Activated CD4-positive, alpha-beta memory T cell treated with anti-CD3 and anti-CD28 coated beads for 36 hours (primary cell): ENCODE measurements around the gene OR5K4. TPM values are rescaled to one million over a fixed set of nuclear protein-coding genes. Genes with fewer than 3 reads are reported as not detected.
A peak's percentile ranks its signal among the peaks of the same experiment; 100 is the strongest.

Experiments used
- CTCF ChIA-PET: fragments of 350-600 bp; sonication (Branson Sonifier 250); formaldehyde crosslinking; loops from one replicate; lab custom pipeline; 2021; ENCODE audit warnings: antibody characterized with exemption, inconsistent platforms; lab: Charles Lee
- POLR2A ChIA-PET: fragments of 350-600 bp; sonication (Branson Sonifier 250); formaldehyde crosslinking; loops from one replicate; lab custom pipeline; 2021; ENCODE audit warnings: antibody characterized with exemption; lab: Charles Lee
- DNase-seq: peaks from one replicate; pipeline ENCODE4 v3.0.0-alpha.2; 2020
- H3K27ac Mint-ChIP-seq: one replicate; pipeline ENCODE4 v1.8.0; 2021; ENCODE audit warnings: mixed read lengths
- H3K27me3 Mint-ChIP-seq: one replicate; pipeline ENCODE4 v1.8.0; 2021; ENCODE audit warnings: mixed read lengths
- H3K36me3 Mint-ChIP-seq: one replicate; pipeline ENCODE4 v1.8.0; 2021; ENCODE audit warnings: mixed read lengths
- H3K4me1 Mint-ChIP-seq: one replicate; pipeline ENCODE4 v1.8.0; 2021; ENCODE audit warnings: low read depth, mixed read lengths
- H3K4me3 Mint-ChIP-seq: one replicate; pipeline ENCODE4 v1.8.0; 2021; ENCODE audit warnings: mild to moderate bottlenecking, mixed read lengths
- H3K9me3 Mint-ChIP-seq: one replicate; pipeline ENCODE4 v1.8.0; 2021; ENCODE audit warnings: mixed read lengths
- intact Hi-C: fragments of 100-400 bp; cut with micrococcal nuclease; formaldehyde crosslinking; loops from one replicate; pipeline ENCODE4 v1.15.1; 2023
- total RNA-seq, 2 experiments: library from RNA; stranded (reverse); gene quantifications; one replicate each; pipeline ENCODE4 v1.2.3, GENCODE V29; 2021

Gene OR5K4
- not detected for total RNA-seq

- H3K4me1 Mint-ChIP-seq, result no peaks in the 10 kb centered on the region
- CTCF ChIA-PET, result no interaction called here
Measured at GRCh38 chr3:98353554-98353953, at the start of gene OR5K4. Gene OR5K4 (plus strand): TSS chr3:98353854. CDS start chr3:98353854, 0 bp downstream.

GRCh38 chr3:98322101-98322500, 31.6 kb upstream of the OR5K4 start:
- DNase-seq, result no peak
- Mint-ChIP-seq H3K27me3 (no peaks in the 10 kb centered on the region), H3K4me3 (no peak overlapping the region), H3K9me3 (no peaks in the 10 kb centered on the region), H3K4me1 (peaks cover 5% of the 10 kb centered on the region), H3K36me3 (no peaks in the 10 kb centered on the region), H3K27ac (no peak overlapping the region)
- intact Hi-C loops, result loop anchor here (10.0 kb wide), 1 partner anchor 527 kb away; no protein-coding TSS in a partner anchor
- POLR2A ChIA-PET, result no interaction called here
- CTCF ChIA-PET, result no interaction called here

More at GRCh38 chr3:98353554-98353953, at the start of gene OR5K4:
- no peaks in the 10 kb centered on the region for H3K36me3 Mint-ChIP-seq
- no peak within 1 kb of the TSS for H3K27ac Mint-ChIP-seq
- H3K27me3 Mint-ChIP-seq, result no peaks in the 10 kb centered on the region
- peaks cover 3% of the 10 kb centered on the region for H3K9me3 Mint-ChIP-seq
- H3K4me3 Mint-ChIP-seq, result no peak within 1 kb of the TSS
- POLR2A ChIA-PET, result no interaction called here
- no peak for DNase-seq
- intact Hi-C loops, result no loop called here

- POLR2A ChIA-PET, result no interaction called here
- no peaks in the 10 kb centered on the region for H3K27me3 Mint-ChIP-seq
- intact Hi-C loops, result loop anchor here (10.0 kb wide), 1 partner anchor 528 kb away; no protein-coding TSS in a partner anchor
- H3K4me1 Mint-ChIP-seq, result peaks cover 7% of the 10 kb centered on the region
- no peak for DNase-seq
- CTCF ChIA-PET, result interaction anchor here (0.7 kb wide), 1 partner anchor 11 kb away, joined by 3 read pairs; no protein-coding TSS in a partner anchor
- no peaks in the 10 kb centered on the region for H3K9me3 Mint-ChIP-seq
- H3K27ac Mint-ChIP-seq, result no peak overlapping the region
- no peak overlapping the region for H3K4me3 Mint-ChIP-seq
- no peaks in the 10 kb centered on the region for H3K36me3 Mint-ChIP-seq
Measured at GRCh38 chr3:98322686-98323085, 31.0 kb upstream of the OR5K4 start.

- Mint-ChIP-seq H3K36me3 (no peaks in the 10 kb centered on the region), H3K27me3 (no peaks in the 10 kb centered on the region), H3K4me3 (no peak overlapping the region), H3K27ac (no peak overlapping the region), H3K9me3 (no peaks in the 10 kb centered on the region), H3K4me1 (peaks cover 7% of the 10 kb centered on the region)
- CTCF ChIA-PET, result no interaction called here
- intact Hi-C loops, result loop anchor here (10.0 kb wide), 1 partner anchor 529 kb away; no protein-coding TSS in a partner anchor
- no peak for DNase-seq
- POLR2A ChIA-PET, result no interaction called here
Measured at GRCh38 chr3:98323425-98323824, 30.2 kb upstream of the OR5K4 start.

GRCh38 chr3:98325055-98325454, 28.6 kb upstream of the OR5K4 start:
- H3K9me3 Mint-ChIP-seq, result no peaks in the 10 kb centered on the region
- no peak overlapping the region for H3K27ac Mint-ChIP-seq
- H3K36me3 Mint-ChIP-seq, result no peaks in the 10 kb centered on the region
- ChIA-PET CTCF (interaction anchor here (1.5 to 6.7 kb wide), 2 partner anchors 18 to 285 kb away, joined by 6 to 98 read pairs; no protein-coding TSS in a partner anchor), POLR2A (no interaction called here)
- H3K4me1 Mint-ChIP-seq, result peaks cover 9% of the 10 kb centered on the region
- intact Hi-C loops, result loop anchor here (10.0 kb wide), 1 partner anchor 530 kb away; no protein-coding TSS in a partner anchor
- DNase-seq, result no peak
- H3K4me3 Mint-ChIP-seq, result no peak overlapping the region
- no peaks in the 10 kb centered on the region for H3K27me3 Mint-ChIP-seq

GRCh38 chr3:98326105-98326893, 27.4 kb upstream of the OR5K4 start:
- no peaks in the 10 kb centered on the region for H3K36me3 Mint-ChIP-seq
- ChIA-PET CTCF (interaction anchor here (1.3 to 6.7 kb wide), 3 partner anchors 17 to 286 kb away, joined by 3 to 98 read pairs (median 6); no protein-coding TSS in a partner anchor), POLR2A (no interaction called here)
- H3K4me3 Mint-ChIP-seq, result no peak overlapping the region
- DNase-seq, result no peak
- no peaks in the 10 kb centered on the region for H3K27me3 Mint-ChIP-seq
- H3K4me1 Mint-ChIP-seq, result peaks cover 9% of the 10 kb centered on the region
- intact Hi-C loops, result loop anchor here (10.0 kb wide), 1 partner anchor 531 kb away; no protein-coding TSS in a partner anchor
- H3K27ac Mint-ChIP-seq, result no peak overlapping the region
- H3K9me3 Mint-ChIP-seq, result no peaks in the 10 kb centered on the region

GRCh38 chr3:98326945-98327344, 26.7 kb upstream of the OR5K4 start:
- Mint-ChIP-seq H3K36me3 (no peaks in the 10 kb centered on the region), H3K27me3 (no peaks in the 10 kb centered on the region), H3K27ac (no peak overlapping the region), H3K4me1 (peaks cover 9% of the 10 kb centered on the region), H3K9me3 (no peaks in the 10 kb centered on the region), H3K4me3 (no peak overlapping the region)
- ChIA-PET CTCF (interaction anchor here (1.3 to 6.7 kb wide), 2 partner anchors 275 to 287 kb away, joined by 3 to 98 read pairs; no protein-coding TSS in a partner anchor), POLR2A (no interaction called here)
- intact Hi-C loops, result loop anchor here (10.0 kb wide), 1 partner anchor 532 kb away; no protein-coding TSS in a partner anchor
- peak; percentile 43 for DNase-seq

GRCh38 chr3:98328933-98329332, 24.7 kb upstream of the OR5K4 start:
- CTCF ChIA-PET, result interaction anchor here (0.6 to 6.7 kb wide), 12 partner anchors 10 to 573 kb away, joined by 3 to 98 read pairs (median 4); partner anchors contain the start of genes CPOX and DCBLD2
- Mint-ChIP-seq H3K4me1 (peaks cover 9% of the 10 kb centered on the region), H3K9me3 (no peaks in the 10 kb centered on the region), H3K36me3 (no peaks in the 10 kb centered on the region), H3K27ac (no peak overlapping the region), H3K4me3 (no peak overlapping the region), H3K27me3 (peaks cover 2% of the 10 kb centered on the region)
- intact Hi-C loops, result loop anchor here (1.0 to 10.0 kb wide), 3 partner anchors 141 to 534 kb away; no protein-coding TSS in a partner anchor
- DNase-seq, result no peak
- POLR2A ChIA-PET, result no interaction called here

GRCh38 chr3:98329392-98330124, 24.1 kb upstream of the OR5K4 start:
- no peak overlapping the region for H3K27ac Mint-ChIP-seq
- H3K4me1 Mint-ChIP-seq, result peaks cover 9% of the 10 kb centered on the region
- peaks cover 3% of the 10 kb centered on the region for H3K27me3 Mint-ChIP-seq
- H3K4me3 Mint-ChIP-seq, result no peak overlapping the region
- DNase-seq, result peak; percentile 53
- H3K36me3 Mint-ChIP-seq, result no peaks in the 10 kb centered on the region
- POLR2A ChIA-PET, result no interaction called here
- CTCF ChIA-PET, result interaction anchor here (0.6 to 6.7 kb wide), 17 partner anchors 10 to 572 kb away, joined by 3 to 98 read pairs (median 4); partner anchors contain the start of genes CPOX and DCBLD2
- intact Hi-C loops, result loop anchor here (1.0 to 10.0 kb wide), 4 partner anchors 141 to 535 kb away; no protein-coding TSS in a partner anchor
- no peaks in the 10 kb centered on the region for H3K9me3 Mint-ChIP-seq

GRCh38 chr3:98331329-98331728, 22.3 kb upstream of the OR5K4 start:
- Mint-ChIP-seq H3K4me1 (peaks cover 9% of the 10 kb centered on the region), H3K36me3 (no peaks in the 10 kb centered on the region), H3K9me3 (no peaks in the 10 kb centered on the region), H3K4me3 (no peak overlapping the region), H3K27ac (no peak overlapping the region), H3K27me3 (peaks cover 3% of the 10 kb centered on the region)
- ChIA-PET POLR2A (no interaction called here), CTCF (interaction anchor here (6.7 kb wide), 1 partner anchor 291 kb away, joined by 98 read pairs; no protein-coding TSS in a partner anchor)
- intact Hi-C loops, result loop anchor here (5.0 kb wide), 1 partner anchor 186 kb away; no protein-coding TSS in a partner anchor
- no peak for DNase-seq

GRCh38 chr3:98333989-98334606, 19.6 kb upstream of the OR5K4 start:
- Mint-ChIP-seq H3K27me3 (peaks cover 3% of the 10 kb centered on the region), H3K36me3 (no peaks in the 10 kb centered on the region), H3K9me3 (no peaks in the 10 kb centered on the region), H3K4me3 (no peak overlapping the region), H3K4me1 (peaks cover 2% of the 10 kb centered on the region), H3K27ac (no peak overlapping the region)
- no peak for DNase-seq
- intact Hi-C loops, result loop anchor here (1.0 to 5.0 kb wide), 4 partner anchors 183 to 483 kb away; partner anchors contain the start of gene CPOX
- CTCF ChIA-PET, result interaction anchor here (0.5 to 1.6 kb wide), 8 partner anchors 10 to 296 kb away, joined by 3 to 6 read pairs (median 4); no protein-coding TSS in a partner anchor
- POLR2A ChIA-PET, result no interaction called here
